Upper lobe of right lung (tissue), 1 donor: ENCODE results near the gene CRACDL. TPM values are rescaled to one million over a fixed set of nuclear protein-coding genes. Genes with fewer than 3 reads are reported as not detected.

Experiments used
- ATAC-seq: fragments of 200-7000 bp; cut with Tn5 transposase; one replicate; pipeline ENCODE4 v1.9.1; 2020; ENCODE audit warnings: mild to moderate bottlenecking, moderate library complexity
- DNase-seq: peaks from one replicate; pipeline ENCODE4 v3.0.0-alpha.2; 2020
- H3K27ac ChIP-seq: fragments of 200-600 bp; one replicate; pipeline ENCODE4 v1.8.0; 2022
- H3K27me3 ChIP-seq: fragments of 200-600 bp; one replicate; pipeline ENCODE4 v1.8.0; 2022; ENCODE audit warnings: mild to moderate bottlenecking
- H3K36me3 ChIP-seq: fragments of 200-600 bp; one replicate; pipeline ENCODE4 v1.8.0; 2022
- H3K4me1 ChIP-seq: fragments of 200-600 bp; one replicate; pipeline ENCODE4 v1.8.0; 2022
- H3K4me3 ChIP-seq: fragments of 200-600 bp; one replicate; pipeline ENCODE4 v1.8.0; 2022; ENCODE audit warnings: mild to moderate bottlenecking
- H3K9me3 ChIP-seq: fragments of 200-600 bp; one replicate; pipeline ENCODE4 v1.8.0; 2022
- intact Hi-C: fragments of 100-400 bp; cut with DNase I; formaldehyde crosslinking; loops from one replicate; pipeline ENCODE4 v1.11.0; 2022
- total RNA-seq: library from RNA; stranded (reverse); fragmentation: NEBNext Ultra II Directional; extraction: Animal tissue kit (Norgen Biotek cat#: 25700); gene quantifications from one replicate; pipeline ENCODE4 v1.2.1, GENCODE V29; 2021
- TF ChIP-seq, protein P1 (sequence below): fragments of 200-600 bp; IDR thresholded peaks from one replicate; pipeline ENCODE4 v1.8.0; 2022; ENCODE audit warnings: antibody characterized with exemption
- donor health status: DM: no; HTN: yes; CAD: no; lungs with severe emphysema.

The CRACDL gene
- total RNA-seq, 1 donor from 2014 or later = 33.3 TPM

GRCh38 chr2:98876741-98877140 is 59.3 kb downstream of the CRACDL start:
- Histone ChIP-seq H3K27me3 (no peaks in the 10 kb centered on the region), H3K36me3 (no peaks in the 10 kb centered on the region), H3K9me3 (no peaks in the 10 kb centered on the region), H3K4me3 (no peak overlapping the region), H3K27ac (no peak overlapping the region), H3K4me1 (no peaks in the 10 kb centered on the region)
- intact Hi-C loops = no loop called here
- no peak for ATAC-seq
- DNase-seq = no peak
- TF ChIP-seq, protein P1, sequence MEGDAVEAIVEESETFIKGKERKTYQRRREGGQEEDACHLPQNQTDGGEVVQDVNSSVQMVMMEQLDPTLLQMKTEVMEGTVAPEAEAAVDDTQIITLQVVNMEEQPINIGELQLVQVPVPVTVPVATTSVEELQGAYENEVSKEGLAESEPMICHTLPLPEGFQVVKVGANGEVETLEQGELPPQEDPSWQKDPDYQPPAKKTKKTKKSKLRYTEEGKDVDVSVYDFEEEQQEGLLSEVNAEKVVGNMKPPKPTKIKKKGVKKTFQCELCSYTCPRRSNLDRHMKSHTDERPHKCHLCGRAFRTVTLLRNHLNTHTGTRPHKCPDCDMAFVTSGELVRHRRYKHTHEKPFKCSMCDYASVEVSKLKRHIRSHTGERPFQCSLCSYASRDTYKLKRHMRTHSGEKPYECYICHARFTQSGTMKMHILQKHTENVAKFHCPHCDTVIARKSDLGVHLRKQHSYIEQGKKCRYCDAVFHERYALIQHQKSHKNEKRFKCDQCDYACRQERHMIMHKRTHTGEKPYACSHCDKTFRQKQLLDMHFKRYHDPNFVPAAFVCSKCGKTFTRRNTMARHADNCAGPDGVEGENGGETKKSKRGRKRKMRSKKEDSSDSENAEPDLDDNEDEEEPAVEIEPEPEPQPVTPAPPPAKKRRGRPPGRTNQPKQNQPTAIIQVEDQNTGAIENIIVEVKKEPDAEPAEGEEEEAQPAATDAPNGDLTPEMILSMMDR = no peak

GRCh38 chr2:98875746-98876145 is 60.3 kb downstream of the CRACDL start:
- Histone ChIP-seq H3K27ac (no peak overlapping the region), H3K9me3 (no peaks in the 10 kb centered on the region), H3K27me3 (no peaks in the 10 kb centered on the region), H3K36me3 (no peaks in the 10 kb centered on the region), H3K4me3 (no peak overlapping the region), H3K4me1 (no peaks in the 10 kb centered on the region)
- TF ChIP-seq, protein P1 = no peak
- intact Hi-C loops = no loop called here
- DNase-seq (peak; percentile 20), ATAC-seq (no peak)

- Histone ChIP-seq H3K27ac (no peak overlapping the region), H3K9me3 (no peaks in the 10 kb centered on the region), H3K4me3 (no peak overlapping the region), H3K4me1 (peaks cover 4% of the 10 kb centered on the region), H3K27me3 (no peaks in the 10 kb centered on the region), H3K36me3 (no peaks in the 10 kb centered on the region)
- DNase-seq (peak; percentile 31), ATAC-seq (no peak)
- intact Hi-C loops = no loop called here
- TF ChIP-seq, protein P1 = no peak
These were observed 60.8 kb downstream of the CRACDL start for GRCh38 chr2:98875081-98875728.

DNA sequence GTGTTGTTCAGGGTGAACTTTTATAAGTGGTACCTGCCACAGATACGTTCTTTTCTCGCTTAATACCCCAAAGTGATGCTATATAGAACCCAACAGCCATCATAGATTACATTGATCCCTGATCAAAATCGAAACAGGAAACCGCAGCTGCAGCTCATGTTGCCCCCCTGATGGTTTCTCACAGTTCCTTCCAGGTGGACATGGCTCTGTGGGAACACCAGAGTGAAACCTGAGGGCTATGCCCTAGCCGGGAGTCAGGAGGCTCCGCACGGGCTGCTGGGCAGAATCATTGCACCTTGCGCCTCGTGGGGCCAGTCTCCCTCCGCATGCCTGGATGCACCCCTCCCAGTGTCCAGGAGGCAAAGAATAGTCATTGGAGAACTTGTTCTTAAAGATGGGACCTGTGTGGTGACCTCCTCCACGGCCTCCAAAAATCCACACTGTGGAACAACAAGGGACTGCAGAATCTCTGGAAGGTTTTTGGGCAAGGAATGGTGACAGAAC is 61.8 kb downstream of the CRACDL start:
- TF ChIP-seq, protein P1 = no peak
- H3K27me3 ChIP-seq = no peaks in the 10 kb centered on the region
- DNase-seq = peak; percentile 30
- ATAC-seq = no peak
- intact Hi-C loops = no loop called here
- no peak overlapping the region for H3K27ac ChIP-seq
- no peaks in the 10 kb centered on the region for H3K36me3 ChIP-seq
- peaks cover 5% of the 10 kb centered on the region for H3K4me1 ChIP-seq
- H3K4me3 ChIP-seq = no peak overlapping the region
- no peaks in the 10 kb centered on the region for H3K9me3 ChIP-seq

DNA sequence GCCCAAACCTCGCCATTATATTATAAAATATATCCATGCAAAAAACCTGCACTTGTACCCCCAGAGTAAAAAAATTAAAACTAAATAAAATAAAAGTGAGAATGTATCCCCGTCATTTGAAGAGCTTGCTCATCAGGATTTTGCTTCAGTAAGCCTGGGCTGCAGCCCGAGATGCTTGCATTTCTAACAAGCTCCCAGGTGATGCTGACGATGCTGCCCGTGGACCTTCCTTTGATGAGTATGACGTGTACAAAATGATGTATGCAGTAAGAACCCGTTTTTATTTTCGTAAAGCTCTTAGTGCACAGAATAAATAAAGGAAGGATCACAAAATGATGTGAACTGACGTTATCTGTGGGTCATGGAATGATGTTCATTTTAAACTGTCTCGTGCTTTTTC is 63.5 kb downstream of the CRACDL start:
- DNase-seq = no peak
- Histone ChIP-seq H3K36me3 (no peaks in the 10 kb centered on the region), H3K27ac (no peak overlapping the region), H3K4me1 (peaks cover 5% of the 10 kb centered on the region), H3K4me3 (no peak overlapping the region), H3K27me3 (no peaks in the 10 kb centered on the region), H3K9me3 (no peaks in the 10 kb centered on the region)
- TF ChIP-seq, protein P1 = no peak
- intact Hi-C loops = no loop called here
- no peak for ATAC-seq
